HCT116 (cell line): ENCODE results near the gene G2E3. TPM values are rescaled to one million over a fixed set of nuclear protein-coding genes. Genes with fewer than 3 reads are reported as not detected.

Experiments used
- ATAC-seq: fragments of 200-7000 bp; cut with Tn5 transposase; 2 replicates; pipeline ENCODE4 v1.9.1; 2020; ENCODE audit warnings: mild to moderate bottlenecking, moderate library complexity
- BruUV-seq: library from RNA; stranded (reverse); fragments of 400-500 nt; replicated peaks from 2 replicates; lab custom pipeline; 2021; lab: Mats Ljungman, UMichigan
- CTCF ChIA-PET: fragments of 300-600 bp; sonication (Branson Sonifier 250); formaldehyde crosslinking; loops from one replicate; lab custom pipeline; 2021; ENCODE audit warnings: antibody characterized with exemption; lab: Charles Lee
- POLR2A ChIA-PET: fragments of 300-600, 350-600 bp; sonication (Branson Sonifier 250); formaldehyde crosslinking; loops from one replicate; lab custom pipeline; 2021; ENCODE audit warnings: antibody characterized with exemption; lab: Charles Lee
- RAD21 ChIA-PET, 2 experiments: fragments of 300-600 bp; sonication (Branson Sonifier 250); formaldehyde crosslinking; loops; one replicate each; lab custom pipeline; 2023; ENCODE audit warnings: low total read pairs in 2 of 2; ENCODE audit not compliant: uncharacterized antibody in 2 of 2, unreplicated experiment in 2 of 2, low non-redundant PET in 1 of 2; lab: Charles Lee
- DNase-seq: peaks from one replicate; pipeline ENCODE4 v3.0.0-alpha.2; 2010; ENCODE audit warnings: low read depth, low spot score
- H2AFZ ChIP-seq: fragments of 200-600 bp; shearing (Covaris generic), sonication (generic); 2 replicates; pipeline ENCODE4 v1.6.1; 2017; ENCODE audit warnings: low read depth, mixed run types, mixed read lengths, antibody characterized with exemption, low read length; ENCODE audit not compliant: poor library complexity, severe bottlenecking
- H3K27ac ChIP-seq: 2 replicates; pipeline ENCODE4 v1.5.1; 2012; ENCODE audit warnings: low read depth, low read length
- H3K27me3 ChIP-seq: fragments of 200-600 bp; sonication (generic); 2 replicates; pipeline ENCODE4 v1.6.1; 2016; ENCODE audit warnings: mixed run types, low read length, mixed read lengths; ENCODE audit not compliant: insufficient read depth
- H3K36me3 ChIP-seq, 2 experiments: fragments of 200-500 bp in 1 of 2; fragments of 200-600 bp in 1 of 2; sonication (Bioruptor generic) in 1 of 2; sonication (generic) in 1 of 2; 2 replicates each; pipeline versions ENCODE4 v1.5.1 to v1.6.1; 2014 to 2016; ENCODE audit warnings: low read length in 2 of 2, inconsistent platforms in 1 of 2, mixed read lengths in 1 of 2, mixed run types in 1 of 2; ENCODE audit not compliant: insufficient read depth in 2 of 2, control insufficient read depth in 1 of 2
- H3K4me1 ChIP-seq, 2 experiments: fragments of 200-600 bp in 1 of 2; sonication (generic) in 1 of 2; 2 replicates each; pipeline versions ENCODE4 v1.5.1 to v1.6.1; 2012 to 2017; ENCODE audit warnings: low read length in 2 of 2, inconsistent platforms in 1 of 2, mild to moderate bottlenecking in 1 of 2, mixed read lengths in 1 of 2, mixed run types in 1 of 2, moderate library complexity in 1 of 2; ENCODE audit not compliant: insufficient read depth in 2 of 2, control insufficient read depth in 1 of 2
- H3K4me2 ChIP-seq: fragments of 200-600 bp; sonication (generic); 2 replicates; pipeline ENCODE4 v1.6.1; 2017; ENCODE audit warnings: mixed run types, low read length, mixed read lengths
- H3K4me3 ChIP-seq, 2 experiments: fragments of 200-600 bp in 1 of 2; sonication (generic) in 1 of 2; replicated peaks in 1 of 2; 2 replicates each; pipeline ENCODE4 v1.5.1; 2011 to 2016; ENCODE audit warnings: low read length in 2 of 2, control low read depth in 1 of 2, low read depth in 1 of 2, mild to moderate bottlenecking in 1 of 2, mixed read lengths in 1 of 2, mixed run types in 1 of 2
- H3K79me2 ChIP-seq: fragments of 200-600 bp; sonication (generic); 2 replicates; pipeline ENCODE4 v1.6.1; 2017; ENCODE audit warnings: mild to moderate bottlenecking, mixed run types, low read length, moderate library complexity, mixed read lengths; ENCODE audit not compliant: insufficient read depth
- H3K9ac ChIP-seq: fragments of 200-600 bp; sonication (generic); 2 replicates; pipeline ENCODE4 v1.6.1; 2016; ENCODE audit warnings: low read length, mixed read lengths
- H3K9me2 ChIP-seq: fragments of 200-600 bp; sonication (generic), shearing (Covaris generic); 2 replicates; pipeline ENCODE4 v1.6.1; 2017; ENCODE audit warnings: mixed run types, mild to moderate bottlenecking, moderate library complexity; ENCODE audit not compliant: insufficient read depth
- H3K9me3 ChIP-seq, 2 experiments: fragments of 200-500 bp in 1 of 2; fragments of 200-600 bp in 1 of 2; sonication (Bioruptor generic) in 1 of 2; sonication (generic) in 1 of 2; 2 replicates each; pipeline ENCODE4 v1.6.1; 2014 to 2017; ENCODE audit warnings: low read length in 2 of 2, mixed read lengths in 2 of 2, inconsistent platforms in 1 of 2, low read depth in 1 of 2, mild to moderate bottlenecking in 1 of 2, mixed run types in 1 of 2, moderate library complexity in 1 of 2; ENCODE audit not compliant: control insufficient read depth in 1 of 2, insufficient read depth in 1 of 2
- H4K20me1 ChIP-seq: fragments of 200-600 bp; sonication (generic), shearing (Covaris generic); 2 replicates; pipeline ENCODE4 v1.6.1; 2017; ENCODE audit warnings: mixed run types, mild to moderate bottlenecking, moderate library complexity; ENCODE audit not compliant: insufficient read depth
- CBX3 ChIP-seq: IDR thresholded peaks from 2 replicates; pipeline ENCODE4 v1.6.1; 2012; ENCODE audit warnings: low read depth
- CEBPB ChIP-seq: IDR thresholded peaks from 2 replicates; pipeline ENCODE4 v1.6.1; 2012; ENCODE audit warnings: low read depth
- ELF1 ChIP-seq: IDR thresholded peaks from 2 replicates; pipeline ENCODE4 v1.6.1; 2012; ENCODE audit warnings: low read depth, borderline replicate concordance
- EZH2 ChIP-seq: fragments of 200-600 bp; sonication (generic); IDR thresholded peaks from 2 replicates; pipeline ENCODE4 v1.6.1; 2017; ENCODE audit warnings: antibody characterized with exemption, mixed run types
- EZH2phosphoT487 ChIP-seq: fragments of 200-600 bp; IDR thresholded peaks from 2 replicates; pipeline ENCODE4 v1.6.1; 2018; ENCODE audit warnings: antibody characterized with exemption, borderline replicate concordance
- FOSL1 ChIP-seq: IDR thresholded peaks from 2 replicates; pipeline ENCODE4 v1.6.1; 2012; ENCODE audit warnings: low read depth
- JUND ChIP-seq: IDR thresholded peaks from 2 replicates; pipeline ENCODE4 v1.6.1; 2012
- POLR2A ChIP-seq: IDR thresholded peaks from 2 replicates; pipeline ENCODE4 v1.7.0; 2011; ENCODE audit warnings: borderline replicate concordance; ENCODE audit not compliant: insufficient read depth, insufficient read length; ENCODE audit errors: extremely low read depth
- POLR2AphosphoS5 ChIP-seq: IDR thresholded peaks from 2 replicates; pipeline ENCODE4 v1.6.1; 2011; ENCODE audit warnings: mild to moderate bottlenecking, low read depth, low read length, moderate library complexity
- RAD21 ChIP-seq: IDR thresholded peaks from 2 replicates; pipeline ENCODE4 v1.6.1; 2012; ENCODE audit warnings: low read depth, mild to moderate bottlenecking
- SIN3A ChIP-seq: IDR thresholded peaks from 2 replicates; pipeline ENCODE4 v1.6.1; 2012; ENCODE audit warnings: low read depth
- SP1 ChIP-seq: IDR thresholded peaks from 2 replicates; pipeline ENCODE4 v1.6.1; 2012; ENCODE audit warnings: low read depth
- YY1 ChIP-seq: IDR thresholded peaks from 2 replicates; pipeline ENCODE4 v1.6.1; 2011; ENCODE audit warnings: low read length, low read depth, moderate library complexity, mild to moderate bottlenecking; ENCODE audit not compliant: insufficient replicate concordance; ENCODE audit errors: extremely low read depth
- ZFX ChIP-seq: fragments of 450-650 bp; IDR thresholded peaks from 2 replicates; pipeline ENCODE4 v1.6.1; 2017
- intact Hi-C: fragments of 100-400 bp; cut with micrococcal nuclease; formaldehyde crosslinking; loops from 2 replicates; pipeline ENCODE4 v1.10.0; 2022
- total RNA-seq: library from RNA; stranded (reverse); gene quantifications from one replicate; pipeline ENCODE4 v1.2.1, GENCODE V29; 2021; ENCODE audit not compliant: unreplicated experiment
- TF ChIP-seq, protein P1 (sequence below), 3 experiments: fragments of 200-600 bp in 1 of 3; sonication (generic) in 1 of 3; IDR thresholded peaks in 2 of 3; conservative IDR thresholded peaks in 1 of 3; 2 replicates each; pipeline ENCODE4 v1.5.1; 2012 to 2017; ENCODE audit warnings: low read depth in 2 of 3, low read length in 2 of 3, antibody characterized with exemption in 1 of 3, borderline replicate concordance in 1 of 3, control low read depth in 1 of 3, mild to moderate bottlenecking in 1 of 3, mixed read lengths in 1 of 3, mixed run types in 1 of 3, moderate library complexity in 1 of 3; ENCODE audit not compliant: insufficient read depth in 1 of 3
- TF ChIP-seq, protein P2 (sequence below): IDR thresholded peaks from 2 replicates; pipeline ENCODE4 v1.6.1; 2012
- TF ChIP-seq, protein P3 (sequence below): IDR thresholded peaks from 2 replicates; pipeline ENCODE4 v1.6.1; 2012
- TF ChIP-seq, protein P4 (sequence below): IDR thresholded peaks from 2 replicates; pipeline ENCODE4 v1.6.1; 2011; ENCODE audit warnings: mild to moderate bottlenecking, low read length, moderate library complexity; ENCODE audit not compliant: insufficient replicate concordance; ENCODE audit errors: extremely low read depth

G2E3 gene
- total RNA-seq, 1 experiment from 2014 or later = 47.0 TPM

DNA sequence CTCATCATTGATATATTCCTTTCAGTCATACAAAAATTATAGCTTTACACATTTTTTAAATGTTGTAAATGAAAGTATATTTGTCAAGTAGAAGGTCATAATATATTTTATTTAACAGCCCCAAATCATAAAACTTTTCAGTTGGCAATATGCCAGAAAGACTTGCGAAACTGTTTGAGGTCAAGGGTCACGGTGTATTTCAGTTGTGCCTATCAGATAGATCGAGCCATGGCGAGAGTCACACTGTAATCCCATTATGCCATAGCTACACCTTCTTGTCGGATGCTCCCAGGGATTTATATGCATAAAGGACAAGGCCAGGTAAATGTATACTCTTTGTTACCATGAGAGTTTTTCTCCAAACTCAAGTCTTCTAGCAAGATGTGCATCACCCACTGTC lies 26.7 kb upstream of the G2E3 start:
- Histone ChIP-seq H2AFZ (no peak overlapping the region), H4K20me1 (no peaks in the 10 kb centered on the region), H3K4me1 (no peaks in the 10 kb centered on the region), H3K79me2 (no peaks in the 10 kb centered on the region), H3K9ac (no peak overlapping the region), H3K4me2 (no peak overlapping the region), H3K27me3 (no peaks in the 10 kb centered on the region), H3K36me3 (no peaks in the 10 kb centered on the region), H3K27ac (no peak overlapping the region), H3K4me3 (no peak overlapping the region), H3K9me2 (no peaks in the 10 kb centered on the region), H3K9me3 (no peaks in the 10 kb centered on the region)
- ChIA-PET POLR2A (no interaction called here), RAD21 (no interaction called here), CTCF (no interaction called here)
- DNase-seq (no peak), ATAC-seq (no peak)
- no TSS peak for BruUV-seq
- TF ChIP-seq, protein P1, sequence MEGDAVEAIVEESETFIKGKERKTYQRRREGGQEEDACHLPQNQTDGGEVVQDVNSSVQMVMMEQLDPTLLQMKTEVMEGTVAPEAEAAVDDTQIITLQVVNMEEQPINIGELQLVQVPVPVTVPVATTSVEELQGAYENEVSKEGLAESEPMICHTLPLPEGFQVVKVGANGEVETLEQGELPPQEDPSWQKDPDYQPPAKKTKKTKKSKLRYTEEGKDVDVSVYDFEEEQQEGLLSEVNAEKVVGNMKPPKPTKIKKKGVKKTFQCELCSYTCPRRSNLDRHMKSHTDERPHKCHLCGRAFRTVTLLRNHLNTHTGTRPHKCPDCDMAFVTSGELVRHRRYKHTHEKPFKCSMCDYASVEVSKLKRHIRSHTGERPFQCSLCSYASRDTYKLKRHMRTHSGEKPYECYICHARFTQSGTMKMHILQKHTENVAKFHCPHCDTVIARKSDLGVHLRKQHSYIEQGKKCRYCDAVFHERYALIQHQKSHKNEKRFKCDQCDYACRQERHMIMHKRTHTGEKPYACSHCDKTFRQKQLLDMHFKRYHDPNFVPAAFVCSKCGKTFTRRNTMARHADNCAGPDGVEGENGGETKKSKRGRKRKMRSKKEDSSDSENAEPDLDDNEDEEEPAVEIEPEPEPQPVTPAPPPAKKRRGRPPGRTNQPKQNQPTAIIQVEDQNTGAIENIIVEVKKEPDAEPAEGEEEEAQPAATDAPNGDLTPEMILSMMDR (IDR thresholded peaks at IDR 0.05 in 2 of 3, conservative IDR thresholded peaks at IDR 0.05 in 1 of 3; ENCODE audit: borderline replicate concordance in 1 of 3, insufficient read depth in 1 of 3, low read depth in 2 of 3, low read length in 2 of 3) = no peak
- TF ChIP-seq POLR2A = no peak
- TF ChIP-seq EZH2phosphoT487 = no peak
- TF ChIP-seq YY1 = no peak
- TF ChIP-seq, protein P2, sequence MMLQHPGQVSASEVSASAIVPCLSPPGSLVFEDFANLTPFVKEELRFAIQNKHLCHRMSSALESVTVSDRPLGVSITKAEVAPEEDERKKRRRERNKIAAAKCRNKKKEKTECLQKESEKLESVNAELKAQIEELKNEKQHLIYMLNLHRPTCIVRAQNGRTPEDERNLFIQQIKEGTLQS = no peak
- no peak for TF ChIP-seq EZH2
- TF ChIP-seq SIN3A = no peak
- TF ChIP-seq CBX3 = no peak
- TF ChIP-seq ELF1 = no peak
- TF ChIP-seq FOSL1 = no peak
- no peak for TF ChIP-seq POLR2AphosphoS5
- TF ChIP-seq, protein P3, sequence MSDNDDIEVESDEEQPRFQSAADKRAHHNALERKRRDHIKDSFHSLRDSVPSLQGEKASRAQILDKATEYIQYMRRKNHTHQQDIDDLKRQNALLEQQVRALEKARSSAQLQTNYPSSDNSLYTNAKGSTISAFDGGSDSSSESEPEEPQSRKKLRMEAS = no peak
- no peak; the same call in 1 of the 2 replicates for TF ChIP-seq CEBPB
- no peak for TF ChIP-seq ZFX
- TF ChIP-seq RAD21 = no peak
- TF ChIP-seq SP1 = no peak
- TF ChIP-seq, protein P4, sequence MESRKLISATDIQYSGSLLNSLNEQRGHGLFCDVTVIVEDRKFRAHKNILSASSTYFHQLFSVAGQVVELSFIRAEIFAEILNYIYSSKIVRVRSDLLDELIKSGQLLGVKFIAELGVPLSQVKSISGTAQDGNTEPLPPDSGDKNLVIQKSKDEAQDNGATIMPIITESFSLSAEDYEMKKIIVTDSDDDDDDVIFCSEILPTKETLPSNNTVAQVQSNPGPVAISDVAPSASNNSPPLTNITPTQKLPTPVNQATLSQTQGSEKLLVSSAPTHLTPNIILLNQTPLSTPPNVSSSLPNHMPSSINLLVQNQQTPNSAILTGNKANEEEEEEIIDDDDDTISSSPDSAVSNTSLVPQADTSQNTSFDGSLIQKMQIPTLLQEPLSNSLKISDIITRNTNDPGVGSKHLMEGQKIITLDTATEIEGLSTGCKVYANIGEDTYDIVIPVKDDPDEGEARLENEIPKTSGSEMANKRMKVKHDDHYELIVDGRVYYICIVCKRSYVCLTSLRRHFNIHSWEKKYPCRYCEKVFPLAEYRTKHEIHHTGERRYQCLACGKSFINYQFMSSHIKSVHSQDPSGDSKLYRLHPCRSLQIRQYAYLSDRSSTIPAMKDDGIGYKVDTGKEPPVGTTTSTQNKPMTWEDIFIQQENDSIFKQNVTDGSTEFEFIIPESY = no peak
- no peak for TF ChIP-seq JUND
- intact Hi-C loops = no loop called here
